Measurements from ENCODE around the gene DCTN2. TPM values are rescaled to one million over a fixed set of nuclear protein-coding genes. Genes with fewer than 3 reads are reported as not detected.

Gene DCTN2
- total RNA-seq, 1 donor from 2014 or later, result 107 TPM

DNA sequence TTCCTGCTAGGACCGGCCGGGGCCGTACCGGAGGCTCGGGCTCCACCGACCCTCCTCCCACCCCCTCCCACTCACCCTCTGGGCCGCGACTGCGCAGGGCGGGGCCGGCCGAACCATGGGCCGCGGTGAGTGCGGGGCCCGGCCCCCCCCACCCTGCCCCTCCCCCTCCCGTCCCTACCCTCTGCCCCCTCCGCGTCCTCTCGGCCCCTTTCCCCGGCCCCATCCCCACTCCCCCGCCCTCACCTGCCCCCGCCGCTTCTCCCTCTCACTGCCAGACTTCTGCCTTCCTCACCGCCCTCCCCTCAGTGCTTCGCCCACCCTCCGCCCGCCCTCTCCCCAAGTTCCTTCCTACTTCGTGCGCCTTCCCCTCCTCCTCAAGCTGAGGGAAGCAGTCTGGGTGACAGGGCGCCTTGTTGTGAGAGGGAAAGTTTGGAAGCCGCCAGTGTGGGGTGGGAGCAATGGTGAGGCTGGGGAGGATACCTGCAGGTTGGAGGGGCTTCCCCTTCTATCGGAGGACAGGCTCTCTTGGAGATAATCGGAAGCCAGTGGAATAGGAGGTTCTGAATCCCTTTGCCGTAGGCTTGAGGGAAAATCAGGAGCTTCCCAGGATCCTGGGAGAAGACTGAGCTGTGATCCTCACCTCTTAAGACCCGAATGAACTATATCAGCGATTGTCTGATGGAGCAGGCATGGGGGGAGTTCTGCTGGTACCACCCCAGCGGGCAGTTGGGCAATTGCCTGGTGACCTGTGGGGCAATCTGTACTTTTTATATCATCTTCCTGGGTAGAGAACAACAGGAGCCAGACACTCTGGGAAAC lies 23.9 kb downstream of the DCTN2 start:
- H3K36me3 Mint-ChIP-seq (ENCODE audit: low read depth, unreplicated experiment), result peaks cover 14% of the 10 kb centered on the region
- no peaks in the 10 kb centered on the region for H3K9me3 Mint-ChIP-seq (ENCODE audit: unreplicated experiment)
- peak overlapping the region; percentile 95 for H3K4me2 ChIP-seq (ENCODE audit: low read length)
- no peaks in the 10 kb centered on the region for H3K9me3 ChIP-seq (ENCODE audit: insufficient read depth, low read depth, low read length)
- no peaks in the 10 kb centered on the region for H3K27me3 ChIP-seq (ENCODE audit: insufficient read depth, low read length)
- H3K27ac ChIP-seq (ENCODE audit: low read depth, low read length), result peak overlapping the region; percentile 76
- H3K79me2 ChIP-seq (ENCODE audit: insufficient read depth, low read length), result peaks cover 53% of the 10 kb centered on the region
- H3K4me1 Mint-ChIP-seq (ENCODE audit: low read depth, unreplicated experiment), result peaks cover 38% of the 10 kb centered on the region
- peaks cover 44% of the 10 kb centered on the region for H3K4me1 ChIP-seq (ENCODE audit: insufficient read depth, low read length)
- peak overlapping the region; percentile 78 for H3K4me3 ChIP-seq (ENCODE audit: insufficient read depth, low read depth, low read length)
- H3K27ac Mint-ChIP-seq (ENCODE audit: unreplicated experiment), result peak overlapping the region; percentile 94
- DNase-seq (ENCODE audit: low read depth) (peak; percentile 41), FAIRE-seq (no peak)
- peaks cover 62% of the 10 kb centered on the region for H4K20me1 ChIP-seq (ENCODE audit: insufficient read depth, low read length)
- H3K9ac ChIP-seq (ENCODE audit: low read length), result peak overlapping the region; percentile 82
- peak overlapping the region; percentile 93 for H3K4me3 Mint-ChIP-seq (ENCODE audit: unreplicated experiment)
- peaks cover 13% of the 10 kb centered on the region for H3K36me3 ChIP-seq (ENCODE audit: insufficient read depth, low read length)
- no peak overlapping the region for H2AFZ ChIP-seq (ENCODE audit: low read depth, low read length)
- TF ChIP-seq, protein P1, sequence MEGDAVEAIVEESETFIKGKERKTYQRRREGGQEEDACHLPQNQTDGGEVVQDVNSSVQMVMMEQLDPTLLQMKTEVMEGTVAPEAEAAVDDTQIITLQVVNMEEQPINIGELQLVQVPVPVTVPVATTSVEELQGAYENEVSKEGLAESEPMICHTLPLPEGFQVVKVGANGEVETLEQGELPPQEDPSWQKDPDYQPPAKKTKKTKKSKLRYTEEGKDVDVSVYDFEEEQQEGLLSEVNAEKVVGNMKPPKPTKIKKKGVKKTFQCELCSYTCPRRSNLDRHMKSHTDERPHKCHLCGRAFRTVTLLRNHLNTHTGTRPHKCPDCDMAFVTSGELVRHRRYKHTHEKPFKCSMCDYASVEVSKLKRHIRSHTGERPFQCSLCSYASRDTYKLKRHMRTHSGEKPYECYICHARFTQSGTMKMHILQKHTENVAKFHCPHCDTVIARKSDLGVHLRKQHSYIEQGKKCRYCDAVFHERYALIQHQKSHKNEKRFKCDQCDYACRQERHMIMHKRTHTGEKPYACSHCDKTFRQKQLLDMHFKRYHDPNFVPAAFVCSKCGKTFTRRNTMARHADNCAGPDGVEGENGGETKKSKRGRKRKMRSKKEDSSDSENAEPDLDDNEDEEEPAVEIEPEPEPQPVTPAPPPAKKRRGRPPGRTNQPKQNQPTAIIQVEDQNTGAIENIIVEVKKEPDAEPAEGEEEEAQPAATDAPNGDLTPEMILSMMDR (IDR thresholded peaks at IDR 0.05; ENCODE audit: insufficient read depth, low read depth, low read length), result no peak
- TF ChIP-seq EZH2 (IDR thresholded peaks at IDR 0.05; ENCODE audit: insufficient read depth, low read length), result no peak
- H3K27me3 Mint-ChIP-seq (ENCODE audit: low read depth, unreplicated experiment), result no peaks in the 10 kb centered on the region

DNA sequence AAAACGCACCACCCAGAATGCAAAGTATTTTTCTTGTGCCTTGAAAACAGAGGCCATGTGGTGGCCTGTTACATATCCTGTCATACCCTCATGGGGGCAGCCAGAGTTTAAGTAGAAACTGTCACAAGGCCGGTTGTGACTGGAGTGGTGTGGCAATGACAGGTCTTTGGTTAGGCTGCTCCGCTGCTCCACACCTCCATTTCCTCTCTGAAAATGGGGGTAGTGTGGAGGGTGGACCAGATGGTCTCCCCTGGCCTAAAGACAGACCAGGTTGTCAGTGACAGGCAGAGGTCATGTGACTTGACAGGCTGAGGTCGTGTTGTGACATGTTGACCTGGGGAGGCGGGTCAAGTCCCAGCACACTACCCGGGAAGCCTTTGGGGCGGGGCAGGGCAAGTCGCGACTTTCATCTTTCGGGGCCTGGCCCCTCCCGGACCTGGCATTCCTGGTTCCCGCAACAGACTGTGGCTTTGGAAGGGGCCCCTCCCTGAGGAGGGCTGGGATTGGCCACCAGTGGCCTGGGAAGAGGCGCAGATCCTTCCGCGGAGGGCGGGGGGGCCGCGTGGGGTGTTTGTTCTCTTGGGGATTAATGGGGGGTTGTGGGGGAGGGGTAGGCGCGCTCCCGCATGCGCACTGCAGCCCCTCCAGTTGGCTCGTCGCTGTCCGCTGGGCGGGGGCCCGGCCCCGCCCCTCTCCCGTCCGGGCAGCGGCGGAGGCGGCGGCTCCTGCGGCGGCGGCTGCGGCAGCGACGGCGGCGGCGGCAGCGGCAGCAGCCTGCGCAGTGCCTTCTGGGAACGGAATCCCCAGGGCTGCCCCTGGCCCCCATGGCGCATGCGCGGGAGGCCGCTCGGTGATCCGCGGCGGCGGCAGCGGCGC lies 24.7 kb downstream of the DCTN2 start, which contains the start of gene MBD6:
Gene MBD6 (plus strand): TSS at position 814 of the 876 bp plus-strand sequence. CDS start 1,480 bp downstream, outside the sequence.
- FAIRE-seq, result no peak
- Histone ChIP-seq H4K20me1 (ENCODE audit: insufficient read depth, low read length) (peaks cover 71% of the 10 kb centered on the region), H3K79me2 (ENCODE audit: insufficient read depth, low read length) (peaks cover 60% of the 10 kb centered on the region), H3K9me3 (ENCODE audit: insufficient read depth, low read depth, low read length) (no peaks in the 10 kb centered on the region), H3K27me3 (ENCODE audit: insufficient read depth, low read length) (no peaks in the 10 kb centered on the region), H3K4me3 (ENCODE audit: insufficient read depth, low read depth, low read length) (peak within 1 kb of the TSS; percentile 78), H3K36me3 (ENCODE audit: insufficient read depth, low read length) (peaks cover 12% of the 10 kb centered on the region), H3K4me1 (ENCODE audit: insufficient read depth, low read length) (peaks cover 52% of the 10 kb centered on the region), H3K9ac (ENCODE audit: low read length) (peak within 1 kb of the TSS; percentile 85), H2AFZ (ENCODE audit: low read depth, low read length) (peak within 1 kb of the TSS; percentile 47), H3K4me2 (ENCODE audit: low read length) (peak within 1 kb of the TSS; percentile 95), H3K27ac (ENCODE audit: low read depth, low read length) (peak within 1 kb of the TSS; percentile 91)
- no peaks in the 10 kb centered on the region for H3K9me3 Mint-ChIP-seq (ENCODE audit: unreplicated experiment)
- H3K36me3 Mint-ChIP-seq (ENCODE audit: low read depth, unreplicated experiment), result peaks cover 17% of the 10 kb centered on the region
- H3K4me1 Mint-ChIP-seq (ENCODE audit: low read depth, unreplicated experiment), result peaks cover 41% of the 10 kb centered on the region
- peak within 1 kb of the TSS; percentile 99 for H3K27ac Mint-ChIP-seq (ENCODE audit: unreplicated experiment)
- DNase-seq (ENCODE audit: low read depth), result peak; percentile 86
- TF ChIP-seq, protein P1 (IDR thresholded peaks at IDR 0.05; ENCODE audit: insufficient read depth, low read depth, low read length), result no peak
- TF ChIP-seq EZH2 (IDR thresholded peaks at IDR 0.05; ENCODE audit: insufficient read depth, low read length), result no peak
- peak within 1 kb of the TSS; percentile 93 for H3K4me3 Mint-ChIP-seq (ENCODE audit: unreplicated experiment)
- H3K27me3 Mint-ChIP-seq (ENCODE audit: low read depth, unreplicated experiment), result no peaks in the 10 kb centered on the region

Measured in astrocyte (in vitro differentiated cells and primary cell).